SK-N-SH (cell line): ENCODE results near the gene AEBP2. TPM values are rescaled to one million over a fixed set of nuclear protein-coding genes. Genes with fewer than 3 reads are reported as not detected.

Experiments
- CTCF ChIA-PET: fragments of 300-600, 350-600 bp; formaldehyde crosslinking; extraction: SDS; loops from one replicate; lab custom pipeline; 2021; lab: Yijun Ruan, JAX
- POLR2A ChIA-PET: fragments of 350-600 bp; sonication (Branson Sonifier 250); formaldehyde crosslinking; extraction: SDS; loops from one replicate; lab custom pipeline; 2020; ENCODE audit warnings: antibody characterized with exemption, inconsistent platforms; lab: Yijun Ruan, JAX
- DNase-seq: peaks from one replicate; pipeline ENCODE4 v3.0.0; 2012
- H2AFZ ChIP-seq: fragments of 200-600 bp; sonication (generic); 2 replicates; pipeline ENCODE4 v1.8.1; 2016; ENCODE audit warnings: antibody characterized with exemption, mild to moderate bottlenecking, low read depth
- H3F3A ChIP-seq: fragments of 200-600 bp; sonication (generic); replicated peaks from 2 replicates; pipeline ENCODE3; 2016; ENCODE audit warnings: antibody characterized with exemption, mild to moderate bottlenecking; ENCODE audit not compliant: insufficient read depth
- H3K27ac ChIP-seq, 2 experiments: fragments of 200-500 bp in 1 of 2; fragments of 200-600 bp in 1 of 2; sonication (Bioruptor generic) in 1 of 2; sonication (generic), shearing (Covaris generic) in 1 of 2; 2 replicates each; pipeline versions ENCODE4 v1.5.1 to v1.6.1; 2014 to 2016; ENCODE audit warnings: low read depth in 2 of 2, inconsistent platforms in 1 of 2, low read length in 1 of 2, mild to moderate bottlenecking in 1 of 2, mixed read lengths in 1 of 2
- H3K27me3 ChIP-seq: fragments of 200-600 bp; sonication (generic), shearing (Covaris generic); 2 replicates; pipeline ENCODE4 v1.6.1; 2016; ENCODE audit warnings: mixed run types; ENCODE audit not compliant: insufficient read depth
- H3K36me3 ChIP-seq, 2 experiments: fragments of 200-500 bp in 1 of 2; fragments of 200-600 bp in 1 of 2; sonication (Bioruptor generic) in 1 of 2; sonication (generic) in 1 of 2; replicated peaks in 1 of 2; 2 replicates each; pipeline versions ENCODE3 to v1.5.1; 2014 to 2016; ENCODE audit warnings: low read length in 1 of 2, mild to moderate bottlenecking in 1 of 2; ENCODE audit not compliant: insufficient read depth in 2 of 2, control insufficient read depth in 1 of 2
- H3K4me1 ChIP-seq, 2 experiments: fragments of 200-500 bp in 1 of 2; fragments of 200-600 bp in 1 of 2; sonication (Bioruptor generic) in 1 of 2; sonication (generic), shearing (Covaris generic) in 1 of 2; 2 replicates each; pipeline versions ENCODE4 v1.5.1 to v1.6.1; 2014 to 2016; ENCODE audit warnings: low read depth in 1 of 2, low read length in 1 of 2, mixed run types in 1 of 2; ENCODE audit not compliant: insufficient read depth in 2 of 2, control insufficient read depth in 1 of 2
- H3K4me2 ChIP-seq: fragments of 200-600 bp; sonication (generic), shearing (Covaris generic); 2 replicates; pipeline ENCODE4 v1.6.1; 2017; ENCODE audit warnings: mixed run types
- H3K4me3 ChIP-seq, 2 experiments: fragments of 200-500 bp in 1 of 2; fragments of 200-600 bp in 1 of 2; sonication (Bioruptor generic) in 1 of 2; sonication (generic), shearing (Covaris generic) in 1 of 2; 2 replicates each; pipeline versions ENCODE4 v1.5.1 to v1.8.1; 2014 to 2016; ENCODE audit warnings: low read depth in 2 of 2, inconsistent platforms in 1 of 2, low read length in 1 of 2, mild to moderate bottlenecking in 1 of 2, mixed read lengths in 1 of 2, moderate library complexity in 1 of 2
- H3K79me2 ChIP-seq: fragments of 200-600 bp; sonication (generic); 2 replicates; pipeline ENCODE4 v1.8.1; 2017; ENCODE audit warnings: mild to moderate bottlenecking; ENCODE audit not compliant: insufficient read depth
- H3K9ac ChIP-seq: fragments of 200-600 bp; sonication (generic); 2 replicates; pipeline ENCODE4 v1.6.1; 2017; ENCODE audit warnings: mixed run types
- H3K9me2 ChIP-seq: fragments of 200-600 bp; sonication (generic); 2 replicates; pipeline ENCODE4 v1.6.1; 2017; ENCODE audit warnings: mixed run types
- H3K9me3 ChIP-seq: fragments of 200-600 bp; sonication (generic); 2 replicates; pipeline ENCODE4 v1.6.1; 2017; ENCODE audit warnings: mixed run types, mild to moderate bottlenecking, moderate library complexity
- H4K20me1 ChIP-seq: fragments of 200-600 bp; sonication (generic); 2 replicates; pipeline ENCODE4 v1.6.1; 2017; ENCODE audit warnings: mild to moderate bottlenecking, mixed run types; ENCODE audit not compliant: insufficient read depth
- ELF1 ChIP-seq: IDR thresholded peaks from 2 replicates; pipeline ENCODE4 v1.4.0; 2012
- EP300 ChIP-seq, 2 experiments: IDR thresholded peaks; 2 replicates each; pipeline versions ENCODE4 v1.4.0 to v1.6.1; 2012; ENCODE audit warnings: borderline replicate concordance in 1 of 2, low read depth in 1 of 2, low read length in 1 of 2
- FOSL2 ChIP-seq: IDR thresholded peaks from 2 replicates; pipeline ENCODE4 v1.4.0; 2012; ENCODE audit warnings: low read depth, mild to moderate bottlenecking, moderate library complexity, borderline replicate concordance
- FOXJ3 ChIP-seq: sonication (generic); formaldehyde crosslinking; IDR thresholded peaks from 2 replicates; pipeline ENCODE4 v1.5.1; 2020; ENCODE audit warnings: mild to moderate bottlenecking, missing genetic modification reagents
- FOXM1 ChIP-seq: IDR thresholded peaks from 2 replicates; pipeline ENCODE4 v1.4.0; 2012; ENCODE audit warnings: low read depth, mild to moderate bottlenecking
- GABPA ChIP-seq: IDR thresholded peaks from 2 replicates; pipeline ENCODE4 v1.4.0; 2012; ENCODE audit warnings: low read depth, mild to moderate bottlenecking
- GATA2 ChIP-seq: sonication (generic); formaldehyde crosslinking; IDR thresholded peaks from 2 replicates; pipeline ENCODE4 v1.5.0; 2020; ENCODE audit warnings: mild to moderate bottlenecking, missing genetic modification reagents
- JUND ChIP-seq: IDR thresholded peaks from 2 replicates; pipeline ENCODE4 v1.4.0; 2012
- MAX ChIP-seq: IDR thresholded peaks from 2 replicates; pipeline ENCODE4 v1.4.0; 2012; ENCODE audit warnings: low read depth
- MXI1 ChIP-seq: IDR thresholded peaks from 2 replicates; pipeline ENCODE4 v1.6.1; 2012; ENCODE audit warnings: mild to moderate bottlenecking, low read depth, low read length, improper control_type of control experiment
- NFIC ChIP-seq: IDR thresholded peaks from 2 replicates; pipeline ENCODE4 v1.4.0; 2012; ENCODE audit warnings: borderline replicate concordance
- POLR2AphosphoS5 ChIP-seq: IDR thresholded peaks from 2 replicates; pipeline ENCODE4 v1.6.1; 2012; ENCODE audit warnings: low read depth, low read length
- RAD21 ChIP-seq: IDR thresholded peaks from 2 replicates; pipeline ENCODE4 v1.6.1; 2012; ENCODE audit warnings: mild to moderate bottlenecking, low read length
- RCOR1 ChIP-seq: fragments of 150-350 bp; IDR thresholded peaks from 2 replicates; pipeline ENCODE4 v1.6.1; 2017; ENCODE audit warnings: antibody characterized with exemption, low read length
- RFX5 ChIP-seq: IDR thresholded peaks from 2 replicates; pipeline ENCODE4 v1.6.1; 2012; ENCODE audit warnings: mild to moderate bottlenecking, improper control_type of control experiment, low read length
- SIN3A ChIP-seq: IDR thresholded peaks from 2 replicates; pipeline ENCODE4 v1.6.1; 2012; ENCODE audit warnings: low read depth, mild to moderate bottlenecking, low read length, moderate library complexity, borderline replicate concordance
- TCF12 ChIP-seq: IDR thresholded peaks from 2 replicates; pipeline ENCODE4 v1.4.0; 2012
- USF1 ChIP-seq: IDR thresholded peaks from 2 replicates; pipeline ENCODE4 v1.4.0; 2012; ENCODE audit warnings: low read depth, borderline replicate concordance
- USF2 ChIP-seq: fragments of 150-350 bp; IDR thresholded peaks from 2 replicates; pipeline ENCODE4 v1.6.1; 2017; ENCODE audit warnings: antibody characterized with exemption, low read length, low read depth, borderline replicate concordance
- ZBTB33 ChIP-seq: IDR thresholded peaks from 2 replicates; pipeline ENCODE4 v1.4.0; 2012; ENCODE audit warnings: low read depth, borderline replicate concordance
- WGBS: methylation state at CpG from one replicate; pipeline ENCODE4 v1.1.6; 2017; ENCODE audit warnings: low lambda C conversion rate; 5-methylcytosine and 5-hydroxymethylcytosine counted together
- polyA plus RNA-seq, 3 experiments: library from polyadenylated mRNA; depleted of rRNA; stranded (reverse); fragments of >200 nt; gene quantifications; 2 replicates each; pipeline ENCODE4 v1.2.3, GENCODE V29; 2012
- TF ChIP-seq, protein P1 (sequence below): fragments of 150-350 bp; IDR thresholded peaks from 2 replicates; pipeline ENCODE4 v1.6.1; 2016; ENCODE audit warnings: mild to moderate bottlenecking, low read depth, low read length

AEBP2 gene
- polyA plus RNA-seq, 1 of the 3 experiments (the other 2 are of a cell fraction) = 10.4 TPM

- peak overlapping the region in 1 of 2 experiments; percentile 10; a peak in 1 of 4 replicates for H3K4me3 ChIP-seq
- H3F3A ChIP-seq = peaks cover 11% of the 10 kb centered on the region
- H3K36me3 ChIP-seq = peaks cover 18 to 74% of the 10 kb centered on the region in 2 experiments
- no peaks in the 10 kb centered on the region for H3K9me3 ChIP-seq
- TF ChIP-seq, protein P1, sequence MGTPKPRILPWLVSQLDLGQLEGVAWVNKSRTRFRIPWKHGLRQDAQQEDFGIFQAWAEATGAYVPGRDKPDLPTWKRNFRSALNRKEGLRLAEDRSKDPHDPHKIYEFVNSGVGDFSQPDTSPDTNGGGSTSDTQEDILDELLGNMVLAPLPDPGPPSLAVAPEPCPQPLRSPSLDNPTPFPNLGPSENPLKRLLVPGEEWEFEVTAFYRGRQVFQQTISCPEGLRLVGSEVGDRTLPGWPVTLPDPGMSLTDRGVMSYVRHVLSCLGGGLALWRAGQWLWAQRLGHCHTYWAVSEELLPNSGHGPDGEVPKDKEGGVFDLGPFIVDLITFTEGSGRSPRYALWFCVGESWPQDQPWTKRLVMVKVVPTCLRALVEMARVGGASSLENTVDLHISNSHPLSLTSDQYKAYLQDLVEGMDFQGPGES = no peak
- TF ChIP-seq SIN3A (no peak), FOXM1 (no peak), RFX5 (no peak), MXI1 (no peak), FOSL2 (no peak), EP300 (IDR thresholded peaks at IDR 0.05; ENCODE audit: borderline replicate concordance in 1 of 2, low read depth in 1 of 2, low read length in 1 of 2) (no peak)
- peaks cover 3% of the 10 kb centered on the region; the same call in 1 of the 2 replicates for H4K20me1 ChIP-seq
- no peaks in the 10 kb centered on the region; a peak in 3 of 4 replicates for H3K4me1 ChIP-seq
- no peak for DNase-seq
- H3K27ac ChIP-seq = no peak overlapping the region
- H3K9ac ChIP-seq = no peak overlapping the region
- POLR2A ChIA-PET = no interaction called here
- 98% methylated on average over 4 of the region's 4 CpGs for WGBS
- peaks cover 91% of the 10 kb centered on the region for H3K79me2 ChIP-seq
- CTCF ChIA-PET = interaction anchor here (1.0 to 1.6 kb wide), 3 partner anchors 9 to 145 kb away, joined by 3 to 6 read pairs (median 3); no protein-coding TSS in a partner anchor
- H3K9me2 ChIP-seq = no peaks in the 10 kb centered on the region
- H3K27me3 ChIP-seq = no peaks in the 10 kb centered on the region
- H2AFZ ChIP-seq = no peak overlapping the region
- no peak overlapping the region for H3K4me2 ChIP-seq
Observed at GRCh38 chr12:19499030-19499429, 59.7 kb downstream of the AEBP2 start.

GRCh38 chr12:19506497-19506896 is 67.2 kb downstream of the AEBP2 start:
- H3K4me3 ChIP-seq = no peak overlapping the region
- no peaks in the 10 kb centered on the region for H3K27me3 ChIP-seq
- H3K9me2 ChIP-seq = no peaks in the 10 kb centered on the region
- POLR2A ChIA-PET = no interaction called here
- H3K4me2 ChIP-seq = no peak overlapping the region
- H3K9ac ChIP-seq = no peak overlapping the region
- H3K79me2 ChIP-seq = peaks cover 100% of the 10 kb centered on the region
- no peaks in the 10 kb centered on the region for H3F3A ChIP-seq
- H3K9me3 ChIP-seq = no peaks in the 10 kb centered on the region
- CTCF ChIA-PET = interaction anchor here (1.1 to 5.0 kb wide), 7 partner anchors 10 to 246 kb away, joined by 3 to 44 read pairs (median 4); no protein-coding TSS in a partner anchor
- no peak overlapping the region for H3K27ac ChIP-seq
- H4K20me1 ChIP-seq = no peaks in the 10 kb centered on the region; the same call in none of the 2 replicates
- no peak for DNase-seq
- no peak overlapping the region for H2AFZ ChIP-seq
- H3K36me3 ChIP-seq = peaks cover 4 to 23% of the 10 kb centered on the region in 2 experiments
- peaks cover 0 to 10% of the 10 kb centered on the region in 2 experiments; a peak in 2 of 4 replicates for H3K4me1 ChIP-seq
- TF ChIP-seq FOXJ3 (no peak), GABPA (no peak), EP300 (IDR thresholded peaks at IDR 0.05; ENCODE audit: borderline replicate concordance in 1 of 2, low read depth in 1 of 2, low read length in 1 of 2) (no peak), GATA2 (CRISPR knock-in tag) (no peak), ZBTB33 (no peak), RCOR1 (no peak), NFIC (no peak), RFX5 (no peak), POLR2AphosphoS5 (no peak), USF2 (no peak), RAD21 (no peak), JUND (no peak), SIN3A (no peak), MAX (no peak), ELF1 (no peak), TCF12 (no peak), FOXM1 (no peak), USF1 (no peak), MXI1 (no peak)
- TF ChIP-seq, protein P1 = no peak
